Stimulated activated CD4-positive, alpha-beta T cell treated with anti-CD3 and anti-CD28 coated beads, TNF-alpha, amount 100 ng/mL, for 1 hour (primary cell): ENCODE data around the gene FDCSP.
"Not testable (repeated sequence)": the region's sequence is repeated elsewhere in the genome, so short reads cannot be mapped to it uniquely, and the experiment has no call there.

Experiments
- DNase-seq, 3 donors: peaks; one replicate each; pipeline ENCODE4 v3.0.0-alpha.2; 2020; ENCODE audit warnings: low read depth in 3 of 3, low spot score in 1 of 3

Gene FDCSP

GRCh38 chr4:70239131-70239883 lies 13.4 kb downstream of the FDCSP start:
- no peak for DNase-seq

- DNase-seq = no peak
Measured at GRCh38 chr4:70239884-70240591, 14.1 kb downstream of the FDCSP start.

- DNase-seq = not testable (repeated sequence)
Measured at GRCh38 chr4:70242297-70242696, 16.4 kb downstream of the FDCSP start, which contains the start of gene CSN3. Gene CSN3 (plus strand): TSS chr4:70242597. CDS start chr4:70244820, 2,223 bp downstream.

- DNase-seq = no peak
Measured at GRCh38 chr4:70243091-70243490, 17.2 kb downstream of the FDCSP start.

- DNase-seq = no peak
Measured at GRCh38 chr4:70251250-70251944, 25.5 kb downstream of the FDCSP start.

- DNase-seq = no peak
Measured at GRCh38 chr4:70251945-70252277, 26.0 kb downstream of the FDCSP start.

GRCh38 chr4:70269674-70270073 lies 43.8 kb downstream of the FDCSP start:
- DNase-seq = no peak

GRCh38 chr4:70277121-70277520 lies 51.2 kb downstream of the FDCSP start:
- no peak for DNase-seq

GRCh38 chr4:70280567-70280966 lies 54.6 kb downstream of the FDCSP start:
- DNase-seq = no peak
